GM10266 (cell line): ENCODE results near the gene PKNOX2.

Experiments
- DNase-seq: peaks from one replicate; pipeline ENCODE4 v3.0.0; 2012; ENCODE audit errors: extremely low spot score
- TF ChIP-seq, protein P1 (sequence below): IDR thresholded peaks from 2 replicates; pipeline ENCODE4 v1.5.1; 2012; ENCODE audit warnings: mild to moderate bottlenecking, low read depth; ENCODE audit not compliant: control insufficient read depth, insufficient read depth; ENCODE audit errors: missing control alignments

The PKNOX2 gene

DNA sequence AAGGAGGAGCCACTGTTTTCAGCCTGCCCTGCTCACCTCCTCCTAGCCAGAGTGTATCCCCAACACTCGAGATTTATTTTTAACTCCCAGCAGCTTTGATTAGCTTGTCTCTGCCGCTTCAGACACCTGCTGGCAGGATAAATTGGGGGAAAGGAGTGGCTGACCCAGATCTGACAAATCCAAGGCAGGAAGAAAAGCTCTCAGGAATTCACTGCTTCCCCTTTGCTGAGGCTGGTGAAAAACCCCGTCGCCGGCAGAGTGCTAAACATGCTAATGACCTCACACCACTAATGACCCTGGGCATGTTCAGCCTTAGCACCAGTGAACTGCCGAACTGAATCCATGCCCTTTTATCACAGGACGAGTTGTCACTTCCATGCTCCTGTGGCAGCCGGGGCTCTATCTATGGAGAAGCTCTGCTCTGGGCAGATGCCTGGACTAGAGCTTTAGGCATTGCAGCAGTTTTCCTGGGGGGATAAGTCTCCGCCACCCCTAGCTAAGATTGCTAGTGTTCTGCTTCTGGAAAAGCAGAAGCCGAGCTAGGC, 279.3 kb downstream of the PKNOX2 start:
- TF ChIP-seq, protein P1, sequence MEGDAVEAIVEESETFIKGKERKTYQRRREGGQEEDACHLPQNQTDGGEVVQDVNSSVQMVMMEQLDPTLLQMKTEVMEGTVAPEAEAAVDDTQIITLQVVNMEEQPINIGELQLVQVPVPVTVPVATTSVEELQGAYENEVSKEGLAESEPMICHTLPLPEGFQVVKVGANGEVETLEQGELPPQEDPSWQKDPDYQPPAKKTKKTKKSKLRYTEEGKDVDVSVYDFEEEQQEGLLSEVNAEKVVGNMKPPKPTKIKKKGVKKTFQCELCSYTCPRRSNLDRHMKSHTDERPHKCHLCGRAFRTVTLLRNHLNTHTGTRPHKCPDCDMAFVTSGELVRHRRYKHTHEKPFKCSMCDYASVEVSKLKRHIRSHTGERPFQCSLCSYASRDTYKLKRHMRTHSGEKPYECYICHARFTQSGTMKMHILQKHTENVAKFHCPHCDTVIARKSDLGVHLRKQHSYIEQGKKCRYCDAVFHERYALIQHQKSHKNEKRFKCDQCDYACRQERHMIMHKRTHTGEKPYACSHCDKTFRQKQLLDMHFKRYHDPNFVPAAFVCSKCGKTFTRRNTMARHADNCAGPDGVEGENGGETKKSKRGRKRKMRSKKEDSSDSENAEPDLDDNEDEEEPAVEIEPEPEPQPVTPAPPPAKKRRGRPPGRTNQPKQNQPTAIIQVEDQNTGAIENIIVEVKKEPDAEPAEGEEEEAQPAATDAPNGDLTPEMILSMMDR: no peak
- DNase-seq: no peak

GRCh38 chr11:125445731-125446130, 281.2 kb downstream of the PKNOX2 start:
- no peak for DNase-seq
- TF ChIP-seq, protein P1: no peak

DNA sequence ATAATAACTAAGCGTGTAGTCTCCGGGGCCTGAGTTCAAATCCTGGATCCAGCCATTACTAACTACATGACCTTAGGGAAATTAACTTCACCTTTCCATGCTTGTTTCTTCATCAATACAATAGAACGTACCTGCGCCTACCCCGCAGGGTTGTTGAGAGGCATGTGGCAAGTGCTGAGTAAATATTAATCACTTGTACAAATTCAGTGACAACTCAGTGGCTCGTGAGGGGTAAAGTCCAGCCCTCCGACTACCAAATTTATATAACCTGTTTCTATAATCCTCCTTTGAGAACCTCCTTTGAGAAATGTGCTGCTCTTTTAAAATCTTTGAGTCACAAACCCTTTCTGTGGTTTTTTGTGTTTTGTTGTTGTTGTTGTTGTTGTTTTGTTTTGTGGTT, 281.7 kb downstream of the PKNOX2 start:
- DNase-seq: no peak
- TF ChIP-seq, protein P1: no peak

DNA sequence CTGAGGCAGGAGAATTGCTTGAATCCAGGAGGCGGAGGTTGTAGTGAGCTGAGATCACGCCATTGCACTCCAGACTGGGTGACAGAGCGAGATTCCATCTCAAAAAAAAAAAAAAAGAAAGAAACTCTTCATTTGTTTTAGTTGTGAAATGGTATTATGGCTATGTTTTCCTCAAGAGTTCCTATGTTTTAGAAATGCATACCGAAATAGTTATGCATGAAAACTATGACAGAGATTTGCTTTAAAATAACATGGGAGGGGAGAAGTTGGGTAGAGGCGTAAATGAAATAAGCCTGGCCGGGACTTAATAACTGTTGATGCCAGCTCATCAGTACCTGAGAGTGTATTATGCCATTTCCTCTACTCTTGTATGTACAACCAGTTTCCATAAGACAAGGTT, 283.2 kb downstream of the PKNOX2 start:
- no peak for DNase-seq
- TF ChIP-seq, protein P1: no peak

- TF ChIP-seq, protein P1: no peak
- DNase-seq: no peak
These were observed 283.6 kb downstream of the PKNOX2 start for GRCh38 chr11:125448136-125448535.

GRCh38 chr11:125449565-125449964, 285.0 kb downstream of the PKNOX2 start:
- TF ChIP-seq, protein P1: no peak
- no peak for DNase-seq

DNA sequence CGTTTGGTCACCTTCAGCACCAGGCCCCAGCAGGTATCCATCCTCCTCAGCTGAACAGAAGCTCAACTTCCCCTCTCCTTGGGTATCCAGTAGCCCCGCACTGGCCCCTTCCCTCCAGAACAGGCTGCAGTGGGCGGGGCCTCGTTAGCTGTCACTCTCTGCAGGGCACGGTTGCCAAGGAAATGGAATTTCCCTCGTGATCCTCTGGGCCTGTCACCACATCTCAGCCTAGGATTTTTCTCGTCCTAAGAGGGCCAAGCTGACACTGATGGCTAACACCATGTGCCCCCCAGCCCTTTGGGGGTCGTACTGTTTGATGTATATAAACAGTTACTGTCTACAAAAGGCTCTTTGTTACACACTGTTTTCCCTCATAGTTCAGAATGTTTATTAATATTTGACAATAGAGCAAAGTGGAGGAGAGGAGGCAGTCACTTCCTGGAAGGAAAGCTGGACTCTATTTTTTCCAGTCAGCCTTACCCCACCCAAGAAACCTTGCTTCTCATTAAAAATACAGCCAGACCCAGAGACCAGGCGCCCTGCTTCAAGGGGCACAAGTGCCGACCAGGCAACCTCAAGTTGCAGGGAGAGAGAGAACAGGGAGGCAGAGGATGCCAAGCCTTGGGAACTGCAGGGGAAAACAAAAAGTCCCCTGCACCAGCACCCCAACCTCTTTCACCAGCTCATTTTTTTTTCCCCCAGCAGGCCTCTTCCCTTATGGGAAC, 287.0 kb downstream of the PKNOX2 start:
- TF ChIP-seq, protein P1: no peak
- peak; percentile 41 for DNase-seq
